Upper lobe of left lung (tissue), 4 donors: Measurements from ENCODE around the gene EPHB3.

ENCODE experiments used
- EP300 ChIP-seq, 4 donors: sonication (generic); formaldehyde crosslinking; IDR thresholded peaks; one replicate each; pipeline ENCODE4 v1.5.1; 2017; ENCODE audit warnings: antibody characterized with exemption in 4 of 4, control low read depth in 2 of 4
- POLR2A ChIP-seq, 4 donors: fragments of 450-650 bp; IDR thresholded peaks; one replicate each; pipeline ENCODE4 v1.5.1; 2016 to 2017; ENCODE audit warnings: antibody characterized with exemption in 4 of 4, mild to moderate bottlenecking in 2 of 4
- TF ChIP-seq, protein P1 (sequence below), 6 experiments: fragments of 450-650 bp in 4 of 6; fragments of 200-600 bp in 2 of 6; sonication (generic) in 2 of 6; IDR thresholded peaks; one replicate each; pipeline ENCODE4 v1.5.1; 2016 to 2019; ENCODE audit warnings: antibody characterized with exemption in 6 of 6

DNA sequence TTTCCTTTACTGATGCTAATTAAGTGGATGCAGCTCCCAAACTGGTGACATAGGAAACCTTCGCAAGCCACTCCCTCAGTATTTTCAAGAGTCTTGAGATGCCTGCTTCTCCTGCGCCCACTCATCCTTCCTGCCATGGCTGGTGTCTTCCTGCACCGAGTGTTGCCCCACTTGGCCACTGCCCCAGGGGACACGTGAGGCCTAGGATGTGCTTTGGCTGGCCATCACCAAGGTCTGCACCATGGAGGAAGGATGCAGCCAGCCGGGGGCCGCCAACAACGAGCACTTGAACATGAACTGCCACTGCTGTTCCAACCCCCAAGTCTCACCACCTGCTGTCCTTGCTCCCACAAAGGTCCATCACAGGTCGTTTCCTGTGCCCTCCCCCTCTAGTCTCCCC, 34.1 kb downstream of the EPHB3 start:
- TF ChIP-seq POLR2A (IDR thresholded peaks at IDR 0.05) = no peak
- no peak for TF ChIP-seq EP300 (IDR thresholded peaks at IDR 0.05)
- TF ChIP-seq, protein P1, sequence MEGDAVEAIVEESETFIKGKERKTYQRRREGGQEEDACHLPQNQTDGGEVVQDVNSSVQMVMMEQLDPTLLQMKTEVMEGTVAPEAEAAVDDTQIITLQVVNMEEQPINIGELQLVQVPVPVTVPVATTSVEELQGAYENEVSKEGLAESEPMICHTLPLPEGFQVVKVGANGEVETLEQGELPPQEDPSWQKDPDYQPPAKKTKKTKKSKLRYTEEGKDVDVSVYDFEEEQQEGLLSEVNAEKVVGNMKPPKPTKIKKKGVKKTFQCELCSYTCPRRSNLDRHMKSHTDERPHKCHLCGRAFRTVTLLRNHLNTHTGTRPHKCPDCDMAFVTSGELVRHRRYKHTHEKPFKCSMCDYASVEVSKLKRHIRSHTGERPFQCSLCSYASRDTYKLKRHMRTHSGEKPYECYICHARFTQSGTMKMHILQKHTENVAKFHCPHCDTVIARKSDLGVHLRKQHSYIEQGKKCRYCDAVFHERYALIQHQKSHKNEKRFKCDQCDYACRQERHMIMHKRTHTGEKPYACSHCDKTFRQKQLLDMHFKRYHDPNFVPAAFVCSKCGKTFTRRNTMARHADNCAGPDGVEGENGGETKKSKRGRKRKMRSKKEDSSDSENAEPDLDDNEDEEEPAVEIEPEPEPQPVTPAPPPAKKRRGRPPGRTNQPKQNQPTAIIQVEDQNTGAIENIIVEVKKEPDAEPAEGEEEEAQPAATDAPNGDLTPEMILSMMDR (IDR thresholded peaks at IDR 0.05) = no peak
